OCI-LY7 (cell line): ENCODE results near the gene LEUTX.

Experiments used
- EZH2phosphoT487 ChIP-seq: fragments of 200-600 bp; sonication (generic); IDR thresholded peaks from 2 replicates; pipeline ENCODE4 v1.6.1; 2018; ENCODE audit warnings: low read depth, borderline replicate concordance, mild to moderate bottlenecking, mixed run types, antibody characterized with exemption, low read length, moderate library complexity, mixed read lengths
- TF ChIP-seq, protein P1 (sequence below): fragments of 200-600 bp; sonication (generic); conservative IDR thresholded peaks from 2 replicates; pipeline ENCODE4 v1.5.1; 2014; ENCODE audit warnings: mild to moderate bottlenecking, antibody characterized with exemption, low read length, moderate library complexity, mixed read lengths

DNA sequence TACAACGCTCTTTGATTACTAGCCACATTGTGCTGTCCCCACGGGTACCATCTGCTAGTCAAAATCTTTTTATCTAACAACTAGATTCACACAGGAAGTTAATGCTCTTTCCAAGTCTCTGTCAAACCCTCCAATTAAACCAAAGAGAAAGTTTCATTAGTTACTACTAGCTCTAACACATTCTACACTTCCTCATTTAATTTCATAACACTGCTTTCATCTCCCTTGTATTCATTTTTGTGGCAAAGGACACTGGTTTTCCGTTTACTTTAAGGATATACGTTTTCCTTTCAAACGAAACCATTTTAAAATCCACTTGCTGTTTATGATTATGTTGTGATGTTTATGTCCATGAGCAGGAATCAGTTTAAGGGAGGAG, 50.0 kb downstream of the LEUTX start:
- TF ChIP-seq, protein P1, sequence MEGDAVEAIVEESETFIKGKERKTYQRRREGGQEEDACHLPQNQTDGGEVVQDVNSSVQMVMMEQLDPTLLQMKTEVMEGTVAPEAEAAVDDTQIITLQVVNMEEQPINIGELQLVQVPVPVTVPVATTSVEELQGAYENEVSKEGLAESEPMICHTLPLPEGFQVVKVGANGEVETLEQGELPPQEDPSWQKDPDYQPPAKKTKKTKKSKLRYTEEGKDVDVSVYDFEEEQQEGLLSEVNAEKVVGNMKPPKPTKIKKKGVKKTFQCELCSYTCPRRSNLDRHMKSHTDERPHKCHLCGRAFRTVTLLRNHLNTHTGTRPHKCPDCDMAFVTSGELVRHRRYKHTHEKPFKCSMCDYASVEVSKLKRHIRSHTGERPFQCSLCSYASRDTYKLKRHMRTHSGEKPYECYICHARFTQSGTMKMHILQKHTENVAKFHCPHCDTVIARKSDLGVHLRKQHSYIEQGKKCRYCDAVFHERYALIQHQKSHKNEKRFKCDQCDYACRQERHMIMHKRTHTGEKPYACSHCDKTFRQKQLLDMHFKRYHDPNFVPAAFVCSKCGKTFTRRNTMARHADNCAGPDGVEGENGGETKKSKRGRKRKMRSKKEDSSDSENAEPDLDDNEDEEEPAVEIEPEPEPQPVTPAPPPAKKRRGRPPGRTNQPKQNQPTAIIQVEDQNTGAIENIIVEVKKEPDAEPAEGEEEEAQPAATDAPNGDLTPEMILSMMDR, result no peak
- no peak for TF ChIP-seq EZH2phosphoT487
